Smooth muscle cell of the brain vasculature (primary cell): Measurements from ENCODE around the gene OLFM2.
"Not testable (repeated sequence)": the region's sequence is repeated elsewhere in the genome, so short reads cannot be mapped to it uniquely, and the experiment has no call there.

Experiments
- DNase-seq: peaks from one replicate; pipeline ENCODE4 v3.0.0-alpha.2; 2012; ENCODE audit warnings: low read depth, low spot score

The OLFM2 gene

GRCh38 chr19:9936326-9937000, at the start of gene OLFM2:
TSS of gene OLFM2 (minus strand) at chr19:9936515. CDS start at chr19:9936366, 149 bp downstream.
- no peak for DNase-seq

- DNase-seq: no peak
Observed at GRCh38 chr19:9981406-9982260, 45.3 kb upstream of the OLFM2 start.

- no peak for DNase-seq
Observed at GRCh38 chr19:9972103-9972502, 35.8 kb upstream of the OLFM2 start.

DNA sequence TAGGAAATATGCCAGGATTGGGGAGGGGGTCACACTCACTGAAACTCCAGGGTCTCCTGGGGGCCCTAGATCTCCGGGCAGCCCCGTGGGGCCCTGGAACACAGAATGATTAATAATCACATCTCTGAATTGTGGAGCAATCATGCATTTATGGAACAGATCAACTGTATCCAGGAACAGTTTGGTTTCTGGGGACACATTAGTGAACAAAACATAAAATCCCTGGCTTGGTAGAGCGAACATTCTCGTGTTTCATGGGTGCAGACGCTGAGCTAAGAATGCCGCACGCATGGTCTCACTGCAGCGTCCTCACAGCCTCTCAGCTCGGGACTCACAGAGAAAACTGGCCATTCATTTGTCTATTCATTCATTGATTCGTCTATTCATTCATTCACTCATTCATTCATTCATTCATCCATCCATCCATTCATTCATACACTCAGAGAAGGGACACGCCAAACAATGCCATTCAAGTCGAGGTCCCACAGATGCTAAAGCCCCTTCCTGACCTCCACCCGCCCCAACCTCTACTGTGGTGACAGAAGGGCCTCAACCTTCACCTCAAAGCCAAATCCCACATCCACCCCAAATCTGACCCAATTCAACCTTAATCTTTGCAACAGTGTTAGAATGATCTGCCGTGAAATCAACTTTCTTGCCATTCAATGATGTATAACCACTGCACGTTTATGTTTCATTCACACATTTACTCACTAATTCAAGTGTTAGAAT, 35.0 kb upstream of the OLFM2 start:
- no peak for DNase-seq

DNA sequence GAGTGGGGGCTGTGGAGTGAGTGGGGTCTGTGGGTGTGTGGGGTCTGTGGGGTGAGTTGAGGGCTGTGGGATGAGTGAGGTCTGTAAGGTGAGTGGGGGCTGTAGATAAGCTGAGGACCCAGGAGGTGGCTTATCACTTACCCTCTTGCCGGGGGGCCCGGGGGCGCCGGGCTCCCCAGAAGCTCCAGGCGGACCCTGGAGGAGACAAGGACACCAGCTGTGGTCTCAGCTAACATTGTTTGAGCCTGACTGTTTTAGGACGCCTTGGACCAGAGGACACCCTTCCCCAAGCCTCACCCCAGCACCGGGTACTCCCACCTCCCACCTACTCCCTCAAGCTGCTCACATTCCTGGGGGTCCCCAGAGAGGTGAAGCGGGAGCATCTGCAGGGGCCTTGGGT, 34.2 kb upstream of the OLFM2 start:
- DNase-seq: no peak

DNA sequence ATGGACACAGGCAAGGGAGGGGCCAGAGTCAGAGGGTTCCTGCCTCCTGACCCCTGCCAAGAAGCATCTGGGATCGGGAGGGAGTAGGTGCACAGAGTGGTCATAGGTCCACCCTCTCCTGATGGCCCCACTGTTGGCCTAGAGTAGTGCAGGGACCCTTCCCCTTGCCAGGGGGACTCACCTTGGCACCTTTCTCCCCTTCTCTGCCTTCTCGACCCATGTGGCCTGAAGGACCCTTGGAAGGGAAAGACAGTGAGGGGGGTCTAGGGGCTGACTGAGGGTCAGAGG, 33.3 kb upstream of the OLFM2 start:
- no peak for DNase-seq

DNA sequence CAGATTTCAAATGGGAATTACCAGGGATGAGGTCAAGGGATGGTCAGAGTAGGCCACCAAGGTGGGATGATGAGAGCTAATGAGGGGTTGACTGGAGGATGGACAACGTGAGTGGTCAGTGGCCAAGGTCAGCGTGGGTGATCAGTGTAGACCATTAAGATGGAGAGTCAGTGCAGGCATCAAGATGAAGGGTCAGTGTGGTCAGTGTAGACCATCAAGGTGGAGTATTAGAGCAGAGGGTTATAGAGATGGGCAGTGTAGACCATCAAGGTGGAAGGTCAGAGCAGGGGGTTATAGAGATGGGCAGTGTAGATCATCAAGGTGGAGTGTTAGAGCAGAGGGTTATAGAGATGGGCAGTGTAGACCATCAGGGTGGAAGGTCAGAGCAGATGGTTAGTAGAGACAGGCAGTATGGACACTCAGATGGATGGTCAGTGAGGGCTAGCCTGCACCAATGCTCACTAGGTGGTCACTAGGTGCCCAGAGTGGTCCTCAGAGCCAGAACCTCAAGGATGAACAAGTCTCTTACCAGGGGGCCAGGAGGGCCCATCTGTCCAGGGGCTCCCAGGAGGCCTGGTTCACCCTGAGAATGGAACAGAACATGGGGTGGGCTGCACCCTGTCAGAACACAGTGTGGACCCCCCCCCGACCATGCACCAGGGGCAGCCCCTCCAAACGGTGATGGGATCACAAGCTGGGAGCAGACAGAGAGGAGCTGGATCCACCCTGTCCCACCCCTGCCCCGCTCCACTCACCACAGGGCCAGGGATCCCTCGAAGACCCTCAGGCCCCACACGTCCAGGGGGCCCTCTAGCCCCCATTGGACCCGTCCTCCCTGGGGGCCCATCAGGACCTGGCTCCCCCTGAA, 32.7 kb upstream of the OLFM2 start:
- no peak for DNase-seq

DNA sequence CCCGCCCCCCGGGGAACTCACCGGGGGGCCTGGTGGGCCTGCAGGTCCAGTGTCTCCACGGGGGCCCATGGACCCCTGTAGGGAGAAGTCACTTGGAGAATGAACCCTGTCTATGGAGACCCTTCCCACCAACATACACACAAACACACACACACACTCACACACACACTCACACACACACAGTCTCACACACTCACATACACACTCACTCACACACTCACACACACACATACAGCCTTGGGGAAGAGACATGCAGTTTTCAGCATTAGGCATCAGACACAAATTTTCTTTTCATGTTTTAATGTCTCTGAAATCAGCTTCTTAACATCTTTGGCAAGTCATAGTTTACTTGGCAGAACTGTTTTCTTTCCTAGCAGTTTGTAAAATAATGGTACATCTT, 31.0 kb upstream of the OLFM2 start:
- DNase-seq: no peak

DNA sequence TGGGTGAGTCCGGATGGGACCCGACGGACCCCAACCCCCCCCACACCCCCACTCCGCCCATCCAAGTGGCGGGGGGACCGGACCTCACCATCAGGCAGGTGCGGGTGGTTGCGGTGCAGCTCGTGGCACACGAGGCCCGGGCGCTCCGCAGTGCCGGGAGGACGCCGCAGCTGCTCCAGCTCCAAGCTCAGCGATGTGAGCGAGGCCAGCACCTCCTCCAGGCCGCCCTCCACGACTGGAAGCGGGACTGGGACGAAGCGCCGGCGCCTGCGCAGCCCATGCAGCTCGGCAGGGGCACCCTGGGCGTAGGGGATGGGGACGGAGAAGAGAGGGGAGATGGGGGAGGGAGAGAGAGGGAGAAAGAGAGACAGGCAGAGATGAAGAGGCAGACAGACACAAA, 30.1 kb upstream of the OLFM2 start:
- DNase-seq: no peak

- no peak for DNase-seq
Observed at GRCh38 chr19:9966024-9966423, 29.7 kb upstream of the OLFM2 start.

DNA sequence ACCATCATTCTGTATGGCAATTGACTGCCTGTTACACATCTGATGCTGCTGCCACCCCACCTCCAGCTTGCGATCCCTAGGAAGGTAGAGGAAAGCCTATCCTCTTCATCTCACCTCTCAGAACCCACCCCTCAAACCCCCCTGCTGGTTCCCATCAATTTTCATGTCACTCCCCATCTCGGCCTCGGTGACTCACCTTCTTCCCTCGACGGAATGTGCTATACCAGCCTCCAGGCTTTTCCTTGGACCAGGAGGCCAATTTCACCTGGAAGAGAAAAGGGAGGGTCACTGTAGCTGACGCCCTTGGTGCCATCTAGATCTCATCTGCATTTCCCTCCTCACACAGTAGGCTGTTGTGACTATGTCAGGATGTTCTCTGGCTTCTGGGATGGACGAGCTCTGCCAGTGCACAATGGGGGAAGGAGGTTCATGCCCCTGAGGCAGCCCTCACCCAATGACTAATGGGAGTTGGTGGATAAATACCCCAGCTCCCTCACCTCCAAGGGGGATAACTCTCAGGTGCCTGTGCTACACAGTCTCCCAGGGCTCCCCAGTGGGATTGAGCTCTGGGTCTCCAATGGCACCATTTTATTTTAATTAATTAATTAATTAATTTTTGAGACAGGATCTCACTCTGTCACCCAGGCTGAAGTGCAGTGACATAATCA, 26.4 kb upstream of the OLFM2 start:
- DNase-seq: no peak

DNA sequence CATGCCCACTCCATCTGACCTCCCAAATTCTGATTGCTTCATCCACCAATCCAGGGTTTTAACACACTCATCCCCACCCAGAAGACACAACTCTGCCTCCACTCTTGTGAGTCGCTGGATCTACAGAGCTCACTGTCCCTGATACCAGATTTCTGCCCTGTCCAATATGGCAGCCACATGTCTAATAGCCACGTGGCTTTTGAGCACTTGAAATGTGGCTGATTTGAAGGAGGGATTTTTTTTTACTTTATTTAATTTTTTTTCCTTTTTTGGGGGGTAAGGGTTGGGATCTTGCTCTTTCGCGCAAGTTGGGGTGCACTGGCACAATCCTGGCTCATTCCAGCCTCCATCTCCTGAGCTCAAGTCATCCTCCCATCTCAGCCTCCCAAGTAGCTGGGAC, 24.8 kb upstream of the OLFM2 start:
- no peak for DNase-seq

DNA sequence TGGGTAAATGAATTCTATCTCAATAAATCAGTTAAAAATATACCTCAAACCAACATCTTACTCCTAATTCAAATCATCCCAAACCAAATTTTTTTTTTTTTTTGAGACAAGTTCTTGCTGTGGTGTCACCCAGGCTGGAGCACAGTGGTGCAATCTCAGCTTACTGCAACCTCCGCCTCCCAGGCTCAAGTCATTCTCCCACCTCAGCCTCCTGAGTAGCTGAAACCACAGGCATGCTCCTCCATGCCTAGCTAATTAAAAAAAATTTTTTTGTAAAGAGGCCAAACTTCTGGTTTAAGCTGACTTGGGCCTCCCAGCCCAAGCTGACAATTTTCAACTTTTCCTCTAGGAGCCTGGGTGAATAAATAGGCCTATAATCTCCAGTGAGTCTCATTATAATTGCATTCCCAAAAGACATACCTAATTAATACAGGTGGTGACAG, 22.1 kb upstream of the OLFM2 start:
- DNase-seq: no peak

DNA sequence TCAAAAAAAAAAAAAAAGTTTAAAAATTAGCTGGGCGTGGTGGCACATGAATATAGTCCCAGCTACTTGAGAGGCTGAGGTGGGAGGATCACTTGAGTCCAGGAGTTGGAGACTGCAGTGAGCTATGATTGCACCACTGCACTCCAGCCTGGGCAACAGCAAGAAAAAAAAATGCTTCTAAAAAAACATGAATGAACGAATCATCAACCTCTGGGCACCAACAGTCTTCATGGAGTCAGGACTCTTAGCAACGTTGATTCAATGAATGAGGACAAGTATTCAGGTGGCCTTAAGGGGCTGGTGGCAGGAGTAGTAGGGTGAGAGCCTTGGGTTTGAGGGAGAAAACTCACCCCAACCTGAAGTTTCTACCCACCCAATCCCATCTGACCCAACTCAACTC, 20.6 kb upstream of the OLFM2 start:
- no peak for DNase-seq

DNA sequence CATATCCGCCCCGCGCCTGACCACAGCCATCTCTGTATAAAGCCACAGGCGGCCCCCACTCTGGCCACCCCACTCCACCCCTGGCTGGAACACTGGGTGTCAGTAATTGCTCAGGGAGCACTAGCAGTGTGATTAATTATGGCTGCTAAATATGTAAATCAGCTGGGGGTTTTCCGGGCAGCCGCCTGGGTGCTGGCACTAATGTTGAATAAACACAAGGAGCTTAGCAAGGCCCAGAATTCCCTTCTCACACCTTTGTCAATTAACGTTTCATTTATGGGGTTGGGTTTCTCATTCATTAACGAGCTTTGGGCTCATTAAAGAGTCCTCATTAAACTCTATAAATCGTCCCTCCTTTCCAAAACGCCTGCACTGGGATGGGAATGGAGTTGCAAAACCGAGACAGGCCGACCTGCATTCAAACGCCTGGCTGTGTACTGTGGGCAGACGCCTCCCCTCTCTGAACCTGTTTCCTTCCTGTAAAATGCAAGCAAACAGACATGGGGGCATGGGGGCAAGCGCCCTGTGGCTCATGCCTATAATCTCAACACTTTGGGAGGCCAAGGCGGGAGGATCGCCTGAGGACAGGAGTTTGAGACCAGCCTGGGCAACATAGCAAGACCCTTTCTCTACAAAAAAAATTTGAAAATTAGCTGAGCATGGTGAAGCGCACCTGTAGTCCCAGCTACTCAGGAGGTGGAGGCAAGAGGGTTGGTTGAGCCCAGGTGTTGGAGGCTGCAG, 17.7 kb upstream of the OLFM2 start:
- no peak for DNase-seq

DNA sequence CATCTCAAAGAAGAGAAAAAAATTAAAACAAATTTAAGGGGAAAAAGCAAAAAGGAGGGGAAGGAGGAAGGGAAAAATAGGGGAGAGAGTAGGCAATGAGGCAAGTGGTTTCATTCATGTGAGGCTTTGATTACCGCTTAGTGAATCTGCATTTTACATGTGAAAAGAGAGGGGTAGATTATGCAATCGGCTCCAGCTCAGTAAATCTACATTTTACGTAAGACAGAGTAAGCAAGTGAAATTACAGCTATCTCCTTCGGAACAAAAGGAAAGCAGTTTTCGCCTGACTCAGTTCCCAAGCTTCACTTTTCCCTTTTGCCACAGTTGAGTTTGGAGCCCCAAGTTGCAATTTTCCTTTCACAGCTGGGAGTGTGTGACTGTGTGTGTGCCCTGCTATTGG, 16.0 kb upstream of the OLFM2 start:
- no peak for DNase-seq

GRCh38 chr19:9947441-9947840, 11.1 kb upstream of the OLFM2 start:
- DNase-seq: no peak

DNA sequence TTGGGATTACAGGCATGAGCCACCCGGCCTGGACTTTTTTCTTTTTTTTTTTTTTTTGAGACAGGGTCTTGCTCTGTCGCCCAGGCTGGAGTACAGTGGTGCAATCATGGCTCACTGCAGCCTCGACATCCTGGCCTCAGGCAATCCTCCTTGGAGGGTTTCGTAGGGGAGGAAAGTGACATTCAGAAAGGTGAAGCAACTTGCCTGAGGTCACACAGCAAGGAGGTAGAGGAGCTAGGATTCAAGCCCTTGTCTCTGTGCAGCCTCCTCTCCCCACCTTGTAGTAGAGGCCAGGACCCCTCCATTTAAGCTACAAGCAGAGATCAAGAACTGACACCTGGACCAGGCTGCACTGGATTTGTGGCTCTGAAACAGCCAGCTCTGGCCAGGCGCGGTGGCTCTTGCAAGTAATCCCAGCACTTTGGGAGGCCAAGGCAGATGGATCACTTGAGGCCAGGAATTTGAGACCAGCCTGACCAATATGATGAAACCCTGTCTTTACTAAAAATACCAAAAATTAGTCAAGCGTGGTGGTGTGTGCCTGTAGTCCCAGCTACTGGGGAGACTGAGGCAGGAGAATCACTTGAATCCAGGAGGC, 10.3 kb upstream of the OLFM2 start:
- DNase-seq: not testable (repeated sequence)

GRCh38 chr19:9945319-9945966, 9.1 kb upstream of the OLFM2 start:
- DNase-seq: peak; percentile 98

GRCh38 chr19:9943744-9944143, 7.4 kb upstream of the OLFM2 start:
- no peak for DNase-seq
